NCI-H2196 treated with DMSO at 0.1 percent for 48 hours (cell line): ENCODE data around the gene SHPK.
A peak's percentile ranks its signal among the peaks of the same experiment; 100 is the strongest.

Experiments used
- DNase-seq: peaks from one replicate; lab custom pipeline; 2025; ENCODE audit not compliant: unreplicated experiment; lab: John Stamatoyannopoulos, UW

The SHPK gene

GRCh38 chr17:3636154-3636907, at the start of gene SHPK, which contains the start of gene CTNS:
Gene SHPK (minus strand): TSS chr17:3636250. CDS start chr17:3636219, 31 bp downstream.
Gene CTNS (plus strand): TSS chr17:3636760. CDS start chr17:3640207, 3,447 bp downstream.
- peak; percentile 70 for DNase-seq

GRCh38 chr17:3685174-3685573, 49.1 kb upstream of the SHPK start:
- no peak for DNase-seq

GRCh38 chr17:3683054-3683511, 47.0 kb upstream of the SHPK start:
- DNase-seq: no peak

- no peak for DNase-seq
These were observed 46.0 kb upstream of the SHPK start for GRCh38 chr17:3682033-3682432.

- DNase-seq: no peak
These were observed 45.5 kb upstream of the SHPK start for GRCh38 chr17:3681565-3681964.

GRCh38 chr17:3681057-3681456, 45.0 kb upstream of the SHPK start:
- no peak for DNase-seq

- DNase-seq: no peak
These were observed 43.6 kb upstream of the SHPK start for GRCh38 chr17:3679531-3680126.

- DNase-seq: no peak
These were observed 42.9 kb upstream of the SHPK start for GRCh38 chr17:3678821-3679530.

- DNase-seq: no peak
These were observed 42.2 kb upstream of the SHPK start for GRCh38 chr17:3678095-3678820.

- DNase-seq: no peak
These were observed 39.8 kb upstream of the SHPK start for GRCh38 chr17:3675886-3676285.

GRCh38 chr17:3672571-3672970, 36.5 kb upstream of the SHPK start:
- no peak for DNase-seq

- no peak for DNase-seq
These were observed 33.5 kb upstream of the SHPK start for GRCh38 chr17:3669548-3669947.

- no peak for DNase-seq
These were observed 33.0 kb upstream of the SHPK start for GRCh38 chr17:3669085-3669347.

- DNase-seq: peak; percentile 66
These were observed 32.4 kb upstream of the SHPK start, which contains the start of the genes EMC6 and TAX1BP3 for GRCh38 chr17:3668279-3669084. Gene EMC6 (plus strand): TSS chr17:3668812. CDS start chr17:3669147, 335 bp downstream. Gene TAX1BP3 (minus strand): TSS chr17:3668578. CDS start chr17:3668526, 52 bp downstream.

- no peak for DNase-seq
These were observed 31.6 kb upstream of the SHPK start for GRCh38 chr17:3667366-3668278.

- DNase-seq: no peak
These were observed 30.5 kb upstream of the SHPK start for GRCh38 chr17:3666516-3666915.

GRCh38 chr17:3665834-3666233, 29.8 kb upstream of the SHPK start:
- DNase-seq: no peak

GRCh38 chr17:3663102-3664011, 27.3 kb upstream of the SHPK start:
- no peak for DNase-seq
